H1 (cell line): ENCODE data around the gene FAM184B.

Source experiments
- BCL11A ChIP-seq, 2 experiments: IDR thresholded peaks; one replicate each; pipeline ENCODE4 v1.6.1; 2011; ENCODE audit warnings: low read depth in 2 of 2, low read length in 2 of 2, mild to moderate bottlenecking in 2 of 2
- POLR2AphosphoS5 ChIP-seq: IDR thresholded peaks from 2 replicates; pipeline ENCODE4 v1.6.1; 2011; ENCODE audit warnings: low read depth, low read length

- TF ChIP-seq BCL11A (IDR thresholded peaks at IDR 0.05; ENCODE audit: low read depth in 2 of 2, low read length in 2 of 2) (no peak), POLR2AphosphoS5 (no peak)
These were observed 721 bp downstream of the FAM184B start for GRCh38 chr4:17780501-17781299.
